ENCODE data around the gene SNAI3.

SNAI3 gene

DNA sequence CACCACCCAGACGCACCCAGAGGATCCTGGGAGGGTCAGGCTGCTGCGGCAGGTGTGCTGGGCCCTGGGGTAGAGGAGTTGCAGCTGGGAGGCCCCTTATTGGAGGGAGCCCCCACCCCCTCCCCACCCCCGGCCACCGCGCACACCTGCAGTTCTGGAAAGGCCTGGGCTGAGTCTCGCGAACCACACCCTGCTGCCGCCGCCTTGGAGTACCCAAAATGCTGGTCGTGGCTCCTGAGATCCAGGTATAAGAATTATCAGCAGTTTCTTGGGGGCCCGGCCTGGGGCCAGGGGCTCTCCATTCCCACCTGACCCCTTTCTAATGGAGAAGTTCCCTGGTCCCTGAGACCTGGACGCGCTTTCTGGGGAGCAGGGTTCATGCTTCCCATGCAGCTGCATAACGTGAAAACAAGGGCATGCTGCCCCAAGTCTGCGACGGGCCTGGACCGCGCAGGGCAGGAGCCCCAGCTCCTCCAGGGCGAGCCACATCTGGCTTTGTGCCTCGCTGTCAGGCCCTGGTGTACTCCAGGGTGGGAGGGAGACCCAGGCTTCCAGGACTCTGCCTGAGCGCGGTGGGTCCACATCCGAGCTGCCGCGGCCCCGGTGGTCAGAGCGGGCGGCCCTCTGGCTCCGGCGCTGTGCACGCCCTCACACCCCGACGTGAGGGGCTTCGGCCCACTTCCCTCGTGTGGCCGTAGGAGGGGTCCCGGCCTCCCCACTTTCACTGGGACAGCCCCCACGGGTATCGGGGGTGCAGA, 7.3 kb upstream of the SNAI3 start:
- TF ChIP-seq TAF1 (IDR thresholded peaks at IDR 0.05; ENCODE audit: borderline replicate concordance, insufficient read depth, low read length) = no peak
- TF ChIP-seq FOXP2 (optimal IDR thresholded peaks at IDR 0.05; ENCODE audit: borderline replicate concordance, extremely low read depth, extremely low read length, insufficient read depth) = no peak
- no peak for TF ChIP-seq POLR2AphosphoS5 (IDR thresholded peaks at IDR 0.05; ENCODE audit: low read depth, low read length)
- no peak for TF ChIP-seq SIN3A (IDR thresholded peaks at IDR 0.05; ENCODE audit: borderline replicate concordance, insufficient read depth, low read length)
- TF ChIP-seq REST (IDR thresholded peaks at IDR 0.05; ENCODE audit: insufficient read depth in 1 of 2, low read depth in 2 of 2, low read length in 2 of 2) = no peak

DNA sequence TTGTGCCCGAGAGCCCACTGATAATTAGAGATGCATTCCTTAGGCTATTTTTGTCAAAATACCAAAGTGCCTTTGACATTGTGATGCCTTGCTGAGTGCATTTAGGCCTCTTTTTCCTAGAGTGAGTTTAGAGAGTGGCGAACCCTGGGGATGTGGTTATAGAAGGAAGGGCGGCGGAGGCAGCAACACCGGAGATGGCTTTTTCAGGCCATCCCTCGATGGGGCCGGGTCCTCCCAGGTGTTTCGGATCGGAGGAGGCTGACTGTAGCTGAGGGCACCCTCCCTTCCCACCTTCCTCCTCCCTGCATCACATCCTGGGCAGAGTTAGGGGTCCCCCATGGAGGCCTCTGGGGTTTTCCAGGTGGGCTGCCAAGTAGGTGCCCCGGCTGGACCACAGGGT, 6.6 kb upstream of the SNAI3 start:
- TF ChIP-seq FOXP2 (optimal IDR thresholded peaks at IDR 0.05; ENCODE audit: borderline replicate concordance, extremely low read depth, extremely low read length, insufficient read depth) (no peak), SIN3A (IDR thresholded peaks at IDR 0.05; ENCODE audit: borderline replicate concordance, insufficient read depth, low read length) (no peak), REST (IDR thresholded peaks at IDR 0.05; ENCODE audit: insufficient read depth in 1 of 2, low read depth in 2 of 2, low read length in 2 of 2) (no peak), TAF1 (IDR thresholded peaks at IDR 0.05; ENCODE audit: borderline replicate concordance, insufficient read depth, low read length) (no peak), POLR2AphosphoS5 (IDR thresholded peaks at IDR 0.05; ENCODE audit: low read depth, low read length) (no peak)

DNA sequence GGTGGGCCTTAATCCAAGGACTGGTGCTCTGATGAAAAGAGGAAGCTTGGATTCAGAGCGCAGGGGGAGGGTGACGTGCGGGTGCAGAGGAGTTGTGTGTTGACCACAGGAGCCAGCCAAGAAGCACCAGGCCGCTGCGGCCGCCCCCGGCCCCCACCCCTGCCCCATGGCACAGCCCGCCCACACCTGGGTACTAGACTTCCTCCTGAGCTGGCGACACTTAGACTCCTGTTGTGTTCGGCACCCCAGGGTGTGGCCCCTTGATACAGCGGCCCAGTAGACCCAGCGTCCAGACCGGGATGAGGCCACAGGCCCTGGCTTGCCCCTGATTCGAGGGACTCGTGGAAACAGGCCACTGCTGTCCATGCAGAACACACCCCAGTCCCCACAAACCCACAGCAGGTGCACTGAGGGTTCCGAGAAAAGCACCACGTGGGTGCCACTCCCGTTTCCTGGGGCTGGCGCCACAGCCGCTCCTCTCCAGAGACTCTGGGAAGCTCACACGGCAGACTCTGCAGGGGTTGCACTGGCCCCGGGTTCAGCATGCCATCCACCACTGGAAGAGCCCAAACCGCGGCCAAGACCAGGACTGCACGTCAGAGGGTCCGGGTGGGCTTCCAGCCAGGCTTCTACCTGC, 5.7 kb upstream of the SNAI3 start:
- no peak for TF ChIP-seq FOXP2 (optimal IDR thresholded peaks at IDR 0.05; ENCODE audit: borderline replicate concordance, extremely low read depth, extremely low read length, insufficient read depth)
- TF ChIP-seq TAF1 (IDR thresholded peaks at IDR 0.05; ENCODE audit: borderline replicate concordance, insufficient read depth, low read length) = no peak
- TF ChIP-seq REST (IDR thresholded peaks at IDR 0.05; ENCODE audit: insufficient read depth in 1 of 2, low read depth in 2 of 2, low read length in 2 of 2) = no peak
- TF ChIP-seq SIN3A (IDR thresholded peaks at IDR 0.05; ENCODE audit: borderline replicate concordance, insufficient read depth, low read length) = no peak
- TF ChIP-seq POLR2AphosphoS5 (IDR thresholded peaks at IDR 0.05; ENCODE audit: low read depth, low read length) = no peak

DNA sequence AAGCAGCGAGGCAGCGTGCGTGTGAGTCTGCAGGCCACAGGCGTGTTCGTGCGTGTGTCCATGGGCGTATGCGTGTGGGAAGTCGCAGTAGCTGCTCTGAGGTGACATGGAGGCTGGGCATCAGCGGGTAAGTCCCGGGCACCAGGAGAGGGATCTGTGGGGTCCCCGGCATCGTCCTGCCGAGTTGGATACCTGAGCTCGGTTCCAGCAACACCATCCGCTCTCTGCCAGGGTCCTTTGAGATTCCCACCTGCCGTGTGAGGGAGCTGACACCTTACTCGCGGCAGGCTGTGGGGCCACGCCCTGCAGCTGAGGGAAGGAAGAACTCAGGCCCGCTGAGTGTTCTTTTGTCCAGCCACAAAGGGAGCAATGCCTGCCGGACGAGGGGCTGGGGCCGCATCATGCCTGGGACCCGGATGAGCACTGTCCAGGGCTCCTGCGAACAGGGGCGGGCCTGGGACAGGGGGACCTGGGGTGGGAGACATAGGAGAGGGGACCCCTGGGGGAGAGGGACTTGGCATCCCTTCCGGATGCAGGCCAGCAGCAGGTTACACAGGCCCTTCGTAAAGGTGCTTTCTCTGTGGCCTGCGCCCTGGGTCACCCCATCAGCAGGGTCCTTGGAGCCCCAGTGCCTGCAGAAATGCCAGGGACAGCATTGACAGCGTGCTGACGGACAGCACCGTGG, 5.0 kb upstream of the SNAI3 start:
- TF ChIP-seq POLR2AphosphoS5 (IDR thresholded peaks at IDR 0.05; ENCODE audit: low read depth, low read length) (no peak), REST (IDR thresholded peaks at IDR 0.05; ENCODE audit: insufficient read depth in 1 of 2, low read depth in 2 of 2, low read length in 2 of 2) (no peak), FOXP2 (optimal IDR thresholded peaks at IDR 0.05; ENCODE audit: borderline replicate concordance, extremely low read depth, extremely low read length, insufficient read depth) (no peak), SIN3A (IDR thresholded peaks at IDR 0.05; ENCODE audit: borderline replicate concordance, insufficient read depth, low read length) (no peak), TAF1 (IDR thresholded peaks at IDR 0.05; ENCODE audit: borderline replicate concordance, insufficient read depth, low read length) (no peak)

All from PFSK-1 (cell line).